Glutamatergic neuron (in vitro differentiated cells): ENCODE results near the gene C20orf144. TPM values are rescaled to one million over a fixed set of nuclear protein-coding genes. Genes with fewer than 3 reads are reported as not detected.

Experiments
- DNase-seq: peaks from one replicate; pipeline ENCODE4 v3.0.0; 2022
- H3K27ac Mint-ChIP-seq: one replicate; pipeline ENCODE4 v1.8.0; 2020; ENCODE audit warnings: mild to moderate bottlenecking, mixed read lengths, inconsistent platforms; ENCODE audit not compliant: unreplicated experiment
- H3K27me3 Mint-ChIP-seq: one replicate; pipeline ENCODE4 v1.8.0; 2020; ENCODE audit warnings: mild to moderate bottlenecking, moderate library complexity, mixed read lengths, inconsistent platforms; ENCODE audit not compliant: unreplicated experiment
- H3K36me3 Mint-ChIP-seq: one replicate; pipeline ENCODE4 v1.8.0; 2020; ENCODE audit warnings: mild to moderate bottlenecking, mixed read lengths, inconsistent platforms; ENCODE audit not compliant: unreplicated experiment
- H3K4me1 Mint-ChIP-seq: one replicate; pipeline ENCODE4 v1.8.0; 2020; ENCODE audit warnings: mild to moderate bottlenecking, low read depth, mixed read lengths, inconsistent platforms; ENCODE audit not compliant: unreplicated experiment
- H3K4me3 Mint-ChIP-seq: one replicate; pipeline ENCODE4 v1.8.0; 2020; ENCODE audit warnings: mild to moderate bottlenecking, mixed read lengths, inconsistent platforms; ENCODE audit not compliant: unreplicated experiment
- H3K9me3 Mint-ChIP-seq: one replicate; pipeline ENCODE4 v1.8.0; 2020; ENCODE audit warnings: mild to moderate bottlenecking, moderate library complexity, mixed read lengths, inconsistent platforms; ENCODE audit not compliant: unreplicated experiment
- CTCF ChIP-seq: fragments of 200-600 bp; sonication (generic); IDR thresholded peaks from one replicate; pipeline ENCODE4 v1.5.0; 2021; ENCODE audit not compliant: partially characterized antibody, unreplicated experiment
- total RNA-seq: library from RNA; stranded (reverse); fragmentation: NEBNext Ultra II Directional; extraction: Animal tissue kit (Norgen Biotek cat#: 25700); gene quantifications from one replicate; pipeline ENCODE4 v1.2.1, GENCODE V29; 2021; ENCODE audit not compliant: unreplicated experiment

C20orf144 gene
- total RNA-seq, 1 donor from 2014 or later: not detected

- no peak for DNase-seq
- Mint-ChIP-seq H3K4me3 (no peak overlapping the region), H3K9me3 (peaks cover 15% of the 10 kb centered on the region), H3K27ac (peak overlapping the region; percentile 92), H3K4me1 (peaks cover 16% of the 10 kb centered on the region), H3K27me3 (peaks cover 12% of the 10 kb centered on the region), H3K36me3 (peaks cover 10% of the 10 kb centered on the region)
- TF ChIP-seq CTCF: no peak
These were observed 39.7 kb downstream of the C20orf144 start for GRCh38 chr20:33701629-33702450.

GRCh38 chr20:33702861-33703260, 40.7 kb downstream of the C20orf144 start:
- H3K27ac Mint-ChIP-seq: peak overlapping the region; percentile 98
- H3K36me3 Mint-ChIP-seq: peaks cover 4% of the 10 kb centered on the region
- peaks cover 11% of the 10 kb centered on the region for H3K9me3 Mint-ChIP-seq
- H3K27me3 Mint-ChIP-seq: peaks cover 12% of the 10 kb centered on the region
- H3K4me3 Mint-ChIP-seq: peak overlapping the region; percentile 84
- TF ChIP-seq CTCF: no peak
- H3K4me1 Mint-ChIP-seq: peaks cover 13% of the 10 kb centered on the region
- peak; percentile 75 for DNase-seq

GRCh38 chr20:33703498-33704137, 41.5 kb downstream of the C20orf144 start:
- no peak for TF ChIP-seq CTCF
- Mint-ChIP-seq H3K27me3 (peaks cover 12% of the 10 kb centered on the region), H3K4me1 (peaks cover 13% of the 10 kb centered on the region), H3K27ac (peak overlapping the region; percentile 98), H3K4me3 (no peak overlapping the region), H3K9me3 (peaks cover 9% of the 10 kb centered on the region), H3K36me3 (peaks cover 4% of the 10 kb centered on the region)
- DNase-seq: no peak

- H3K9me3 Mint-ChIP-seq: peaks cover 9% of the 10 kb centered on the region
- no peak overlapping the region for H3K4me3 Mint-ChIP-seq
- H3K27me3 Mint-ChIP-seq: peaks cover 12% of the 10 kb centered on the region
- peaks cover 16% of the 10 kb centered on the region for H3K4me1 Mint-ChIP-seq
- H3K36me3 Mint-ChIP-seq: peaks cover 4% of the 10 kb centered on the region
- TF ChIP-seq CTCF: no peak
- no peak for DNase-seq
- H3K27ac Mint-ChIP-seq: no peak overlapping the region
These were observed 42.2 kb downstream of the C20orf144 start for GRCh38 chr20:33704197-33704924.
